RPMI7951 (cell line): ENCODE results near the gene C6orf47. TPM values are rescaled to one million over a fixed set of nuclear protein-coding genes. Genes with fewer than 3 reads are reported as not detected.

Experiments used
- DNase-seq: peaks from one replicate; pipeline ENCODE4 v3.0.0-alpha.2; 2012; ENCODE audit warnings: low read depth
- total RNA-seq: library from RNA; depleted of rRNA; stranded (reverse); fragments of >200 nt; shearing (Covaris generic); gene quantifications from 2 replicates; pipeline ENCODE4 v1.2.3, GENCODE V29; 2014

C6orf47 gene
- total RNA-seq, 1 experiment from 2014 or later: 13.9 TPM

DNA sequence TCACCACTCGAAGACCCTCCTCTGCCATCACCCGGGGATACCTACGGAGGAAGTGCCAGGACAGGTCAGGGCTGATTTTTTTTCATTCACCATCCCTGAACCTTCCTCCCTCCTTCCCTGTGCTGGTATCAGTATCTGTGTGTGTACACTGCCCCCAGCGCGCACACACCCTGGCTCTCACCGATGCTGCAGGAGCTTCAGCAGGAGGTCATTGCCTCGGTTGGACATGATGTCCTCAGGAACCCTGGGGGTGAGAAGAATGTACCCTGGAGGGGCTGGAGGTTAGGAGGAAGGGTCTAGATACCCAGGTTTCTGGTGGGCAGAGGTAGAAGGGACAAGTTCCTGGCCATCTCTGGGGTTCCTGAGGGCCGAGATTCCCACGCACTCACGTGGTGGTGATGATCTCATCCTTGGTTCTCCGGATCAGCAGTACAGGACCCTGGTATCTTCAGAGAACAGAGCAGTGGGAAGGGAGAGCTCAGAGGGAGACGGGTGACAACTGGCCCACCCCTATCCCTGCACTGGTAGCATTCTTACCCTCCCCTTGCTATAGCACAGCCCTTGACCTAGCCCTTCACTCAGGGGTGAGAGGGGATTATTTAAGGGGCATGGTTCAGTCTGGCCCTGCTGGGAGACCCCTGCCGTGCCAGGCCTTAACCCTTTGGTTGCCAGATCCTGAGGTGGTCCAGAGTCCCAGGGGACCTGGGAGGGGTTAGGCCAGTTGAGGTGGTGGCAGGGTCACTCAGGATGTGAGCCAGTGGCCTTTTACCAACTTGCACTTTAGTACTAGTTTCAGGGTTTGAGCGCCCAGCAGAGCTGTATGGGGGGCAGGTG is 27.5 kb upstream of the C6orf47 start:
- DNase-seq: no peak

DNA sequence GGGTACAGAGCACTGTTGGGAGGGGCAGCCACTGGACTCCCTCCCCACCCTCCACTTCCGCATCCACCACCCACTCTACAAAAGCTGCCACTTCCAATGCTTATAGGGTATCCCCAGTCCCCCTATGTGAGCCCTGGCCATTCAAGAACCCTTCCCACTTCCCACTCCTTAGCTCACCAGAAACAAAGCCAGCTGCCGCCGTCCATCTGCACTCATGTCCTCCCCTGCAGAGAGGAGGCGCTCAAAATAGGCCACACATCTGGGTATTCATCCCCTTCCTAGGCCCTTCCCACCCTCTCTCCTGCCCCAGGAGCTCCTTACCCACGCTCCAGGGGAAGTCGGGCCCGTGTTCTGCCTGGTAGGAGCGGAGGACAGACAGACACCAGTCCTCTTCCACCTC is 26.7 kb upstream of the C6orf47 start:
- no peak for DNase-seq

DNA sequence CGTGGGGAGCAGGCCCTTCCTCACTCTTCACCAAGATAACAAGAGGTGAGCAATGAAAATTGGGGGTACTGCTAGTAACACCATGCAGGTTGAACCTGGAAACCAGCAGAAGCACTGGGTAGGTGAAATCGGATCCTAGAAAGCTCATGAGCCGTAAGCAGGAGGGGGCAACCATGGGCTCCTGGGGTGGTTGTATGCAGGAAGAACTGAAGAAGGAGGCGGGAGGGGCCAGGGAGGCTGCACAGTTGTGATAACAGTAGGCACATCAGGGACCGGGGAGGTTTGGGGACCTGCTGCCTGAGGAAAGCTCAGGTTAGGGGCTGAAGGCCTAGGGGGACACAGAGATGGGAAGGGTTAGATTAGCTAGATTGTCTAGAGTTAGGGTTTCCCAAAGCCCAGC is 25.9 kb upstream of the C6orf47 start:
- DNase-seq: no peak

DNA sequence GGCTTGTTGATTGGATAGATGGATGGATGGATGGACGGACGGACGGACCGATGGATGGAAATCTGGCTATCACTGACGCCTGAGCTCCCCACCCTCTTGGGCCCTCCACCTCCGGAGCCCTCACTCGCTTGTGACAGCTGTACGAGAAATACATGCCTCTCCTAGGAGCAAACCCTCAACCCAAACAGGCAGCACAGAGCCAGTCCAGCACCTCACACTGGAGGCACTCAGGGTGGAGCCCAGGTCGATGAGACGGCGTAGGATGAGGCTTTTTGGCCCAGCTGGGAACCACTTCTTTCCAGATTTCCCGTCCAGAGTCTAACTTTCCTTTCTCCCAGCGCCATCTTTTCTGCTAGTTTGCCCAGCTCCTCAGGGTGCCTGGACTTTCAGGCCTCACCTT is 23.0 kb upstream of the C6orf47 start:
- DNase-seq: no peak

DNA sequence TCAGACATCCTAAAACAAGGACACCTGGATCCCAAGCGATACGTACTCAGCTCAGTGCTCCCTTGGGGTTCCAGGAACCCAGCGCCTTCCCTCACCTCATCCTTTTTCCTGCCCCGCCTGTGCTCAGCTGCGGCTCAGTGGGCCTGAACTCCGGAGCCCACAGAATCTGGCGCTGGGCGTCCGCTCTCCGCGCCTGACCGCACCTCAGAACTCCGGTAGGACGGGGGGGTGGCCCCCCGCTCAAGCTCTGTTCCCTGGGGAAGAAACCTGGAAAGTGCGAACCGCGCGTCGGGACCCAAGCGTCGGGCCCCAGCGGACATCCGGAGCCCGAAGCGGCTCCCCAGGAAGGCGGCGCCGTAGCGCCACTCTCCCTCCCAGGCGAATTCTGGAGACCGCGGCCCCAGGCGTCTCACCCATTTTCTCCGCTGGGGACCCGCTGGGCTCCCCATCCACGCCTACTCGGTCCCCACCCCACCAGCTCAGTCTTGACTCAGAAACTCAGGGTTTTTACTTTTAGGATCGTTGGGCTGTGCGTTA is 20.6 kb upstream of the C6orf47 start:
- DNase-seq: peak; percentile 53

DNA sequence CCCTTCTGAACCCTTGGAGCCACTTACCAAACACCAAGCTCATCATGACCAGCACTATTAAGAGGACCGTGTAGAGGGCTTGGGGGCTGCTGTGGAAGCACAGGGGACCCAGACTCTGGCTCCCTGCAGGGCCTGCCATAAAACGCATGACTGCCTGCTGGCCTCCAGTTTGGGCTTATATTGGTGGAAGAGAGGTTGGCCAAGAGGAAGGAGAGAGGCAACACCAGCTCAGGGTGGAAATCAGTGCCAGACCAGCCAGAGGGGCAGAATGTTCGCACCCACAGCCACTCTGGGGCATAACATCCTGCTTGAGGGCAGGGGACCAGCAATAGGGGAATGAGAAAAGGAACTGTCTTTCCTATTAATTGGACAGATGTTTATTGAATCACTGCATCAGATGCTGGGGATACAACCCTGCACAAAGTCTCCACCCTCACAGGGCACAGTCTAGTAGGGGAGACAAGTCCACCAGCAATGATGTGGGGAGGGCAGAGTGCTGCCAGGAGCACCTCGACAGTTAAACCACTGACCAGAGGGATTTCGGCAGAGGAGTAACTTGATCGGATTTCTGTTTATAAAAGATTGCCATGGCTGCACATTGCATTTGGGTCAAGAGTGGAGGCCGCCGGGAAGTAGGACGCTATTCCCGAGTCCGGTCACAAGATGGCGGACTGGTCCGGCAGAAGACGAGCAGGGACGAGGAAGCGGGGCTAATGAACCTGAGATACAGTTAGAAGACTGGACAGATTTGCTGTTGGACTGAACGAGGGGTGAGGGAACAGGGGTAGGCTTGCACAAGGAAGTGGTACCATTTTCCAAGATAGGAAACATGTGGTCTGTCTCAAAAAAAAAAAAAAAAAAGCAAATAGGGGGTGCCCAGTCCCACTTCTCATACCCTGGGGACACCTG is 19.9 kb upstream of the C6orf47 start, which contains the start of gene LY6G5C:
Gene LY6G5C, minus strand, starts transcription at position 842 of the 909 bp plus-strand sequence. Its CDS starts 694 bp downstream, at position 148.
- DNase-seq: peak; percentile 84

DNA sequence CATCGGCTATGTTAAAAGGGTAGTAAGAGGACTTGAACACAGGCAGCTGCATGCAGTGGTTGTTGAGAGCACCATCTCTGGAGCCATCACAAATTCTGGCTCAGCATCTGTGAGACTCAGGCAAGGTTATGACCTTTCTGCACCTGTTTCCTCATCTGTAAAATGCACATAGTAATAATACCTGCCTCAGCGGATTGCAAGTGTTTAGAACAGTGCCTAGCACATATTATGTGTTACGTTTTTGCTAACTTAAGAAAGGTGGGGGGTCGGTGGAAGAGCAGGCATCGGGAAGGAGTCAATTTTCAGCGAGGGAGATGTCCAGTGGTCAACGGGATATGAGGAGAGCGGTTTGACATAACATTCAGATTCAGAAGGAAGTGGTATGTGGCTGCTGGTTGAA is 17.4 kb upstream of the C6orf47 start:
- no peak for DNase-seq

DNA sequence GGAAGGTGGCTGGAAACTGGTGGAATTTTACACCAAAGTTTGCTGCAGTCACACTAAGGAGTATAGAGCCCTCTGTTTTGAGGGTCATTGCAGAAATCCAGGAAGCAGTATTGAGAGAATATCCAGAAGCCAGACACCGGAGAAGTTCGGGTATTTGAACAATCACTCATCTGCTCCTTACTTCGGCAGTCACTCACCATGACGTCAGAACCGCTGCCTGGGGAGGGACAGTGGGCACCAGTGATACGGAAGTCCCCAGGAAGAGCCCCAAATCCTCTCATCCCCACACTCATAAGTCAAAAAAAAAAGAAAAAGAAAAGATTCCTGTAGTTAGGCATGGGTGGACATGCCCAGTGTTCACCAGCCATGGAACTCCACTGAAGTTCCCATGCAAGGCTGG is 16.3 kb upstream of the C6orf47 start:
- no peak for DNase-seq

DNA sequence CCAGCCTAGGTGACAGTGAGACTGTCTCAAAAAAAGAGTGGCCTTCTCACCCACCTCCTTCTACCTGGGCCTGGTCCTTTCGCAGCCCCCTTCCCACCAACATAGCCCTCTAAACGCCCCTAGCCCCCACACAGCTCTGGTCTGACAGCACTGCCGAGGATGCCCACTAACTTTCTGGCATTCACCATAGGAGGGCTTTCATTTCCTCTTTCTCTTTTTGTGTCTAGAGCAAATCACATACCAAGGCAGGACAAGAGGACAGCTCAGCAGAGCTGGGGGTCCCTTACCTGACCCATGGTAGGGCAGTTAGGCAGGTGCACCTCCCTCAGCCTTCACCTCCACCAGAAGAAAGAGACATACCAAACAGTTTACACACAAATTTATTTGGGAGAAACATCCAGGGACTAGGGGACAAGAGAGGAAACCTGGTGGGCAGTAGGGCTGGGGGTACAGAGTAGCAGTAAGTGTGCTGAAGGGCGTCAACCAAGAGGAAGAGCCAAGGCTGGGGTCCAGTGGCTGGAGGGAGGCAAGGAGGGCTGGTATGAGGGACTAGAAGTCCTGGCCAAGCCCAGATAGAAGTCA is 15.8 kb upstream of the C6orf47 start:
- no peak for DNase-seq

DNA sequence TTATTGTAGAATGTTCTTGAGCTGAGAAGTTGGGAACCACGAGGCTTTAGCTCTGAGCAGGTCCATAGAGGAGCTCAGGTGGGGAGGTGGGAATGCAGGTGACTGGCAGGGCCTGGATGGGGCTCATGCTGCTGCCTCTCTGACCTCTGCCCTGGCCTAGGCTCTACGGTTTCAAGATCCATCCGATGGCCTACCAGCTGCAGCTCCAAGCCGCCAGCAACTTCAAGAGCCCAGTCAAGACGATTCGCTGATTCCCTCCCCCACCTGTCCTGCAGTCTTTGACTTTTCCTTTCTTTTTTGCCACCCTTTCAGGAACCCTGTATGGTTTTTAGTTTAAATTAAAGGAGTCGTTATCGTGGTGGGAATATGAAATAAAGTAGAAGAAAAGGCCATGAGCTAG is 9.1 kb upstream of the C6orf47 start, which contains the start of gene LY6G5B:
Gene LY6G5B, plus strand, starts transcription at position 301 of the 400 bp plus-strand sequence. CDS start 975 bp downstream, outside the sequence.
- DNase-seq: no peak

DNA sequence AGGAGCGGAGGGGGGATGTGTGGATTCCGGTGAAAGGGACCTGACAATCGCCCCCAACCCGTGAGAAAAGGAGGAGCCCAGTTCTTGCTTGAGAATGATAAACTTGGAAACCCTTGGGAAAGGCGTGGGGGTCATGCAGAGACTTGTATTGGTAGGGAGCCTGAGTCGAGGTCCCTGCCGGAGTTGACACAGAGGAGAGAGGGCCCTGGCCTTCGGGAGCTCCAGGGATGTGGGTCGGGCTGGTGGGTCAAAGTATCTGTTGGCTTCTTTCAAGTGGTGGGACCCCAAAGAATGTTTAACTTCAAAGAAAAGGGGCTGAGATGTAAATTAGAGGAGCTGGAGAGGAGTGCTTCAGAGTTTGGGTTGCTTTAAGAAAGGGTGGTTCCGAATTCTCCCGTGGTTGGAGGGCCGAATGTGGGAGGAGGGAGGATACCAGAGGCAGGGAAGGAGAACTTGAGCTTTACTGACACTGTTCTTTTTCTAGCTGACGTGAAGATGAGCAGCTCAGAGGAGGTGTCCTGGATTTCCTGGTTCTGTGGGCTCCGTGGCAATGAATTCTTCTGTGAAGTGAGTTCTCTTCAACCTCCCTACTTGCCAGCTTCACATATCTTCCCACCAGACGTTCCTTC is 5.9 kb upstream of the C6orf47 start:
- no peak for DNase-seq

DNA sequence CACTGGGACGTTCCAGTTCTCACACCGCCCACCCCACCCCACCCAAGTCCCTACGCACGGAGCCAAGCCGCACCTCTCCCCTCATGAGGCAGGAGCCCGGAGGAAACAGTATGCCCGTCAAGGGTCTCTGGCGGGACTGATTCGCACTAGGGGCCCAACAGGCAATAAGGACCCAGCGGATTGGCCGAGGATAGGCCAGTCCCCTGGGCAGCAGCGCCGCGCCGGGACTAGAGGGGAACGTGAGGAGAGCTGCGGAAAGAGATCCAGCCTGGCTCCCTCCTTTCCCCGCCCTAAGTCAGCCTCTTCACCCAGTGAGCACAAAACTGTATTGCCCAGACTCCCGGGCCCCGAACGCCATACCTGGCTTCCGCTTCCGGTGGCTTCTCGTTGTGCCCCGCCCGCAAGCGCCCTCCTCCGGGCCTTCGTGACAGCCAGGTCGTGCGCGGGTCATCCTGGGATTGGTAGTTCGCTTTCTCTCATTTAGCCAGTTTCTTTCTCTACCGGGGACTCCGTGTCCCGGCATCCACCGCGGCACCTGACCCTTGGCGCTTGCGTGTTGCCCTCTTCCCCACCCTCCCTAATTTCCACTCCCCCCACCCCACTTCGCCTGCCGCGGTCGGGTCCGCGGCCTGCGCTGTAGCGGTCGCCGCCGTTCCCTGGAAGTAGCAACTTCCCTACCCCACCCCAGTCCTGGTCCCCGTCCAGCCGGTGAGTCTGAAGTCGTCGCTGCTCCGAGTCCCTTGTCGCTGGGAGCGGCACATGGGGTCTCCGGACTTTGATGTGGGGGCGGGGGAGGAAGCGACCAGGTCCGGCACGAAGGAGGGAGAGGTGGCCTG is 5.1 kb upstream of the C6orf47 start, which contains the start of gene CSNK2B:
Gene CSNK2B, plus strand, starts transcription at position 580 of the 836 bp plus-strand sequence. CDS start 752 bp downstream, outside the sequence.
- peak; percentile 97 for DNase-seq

DNA sequence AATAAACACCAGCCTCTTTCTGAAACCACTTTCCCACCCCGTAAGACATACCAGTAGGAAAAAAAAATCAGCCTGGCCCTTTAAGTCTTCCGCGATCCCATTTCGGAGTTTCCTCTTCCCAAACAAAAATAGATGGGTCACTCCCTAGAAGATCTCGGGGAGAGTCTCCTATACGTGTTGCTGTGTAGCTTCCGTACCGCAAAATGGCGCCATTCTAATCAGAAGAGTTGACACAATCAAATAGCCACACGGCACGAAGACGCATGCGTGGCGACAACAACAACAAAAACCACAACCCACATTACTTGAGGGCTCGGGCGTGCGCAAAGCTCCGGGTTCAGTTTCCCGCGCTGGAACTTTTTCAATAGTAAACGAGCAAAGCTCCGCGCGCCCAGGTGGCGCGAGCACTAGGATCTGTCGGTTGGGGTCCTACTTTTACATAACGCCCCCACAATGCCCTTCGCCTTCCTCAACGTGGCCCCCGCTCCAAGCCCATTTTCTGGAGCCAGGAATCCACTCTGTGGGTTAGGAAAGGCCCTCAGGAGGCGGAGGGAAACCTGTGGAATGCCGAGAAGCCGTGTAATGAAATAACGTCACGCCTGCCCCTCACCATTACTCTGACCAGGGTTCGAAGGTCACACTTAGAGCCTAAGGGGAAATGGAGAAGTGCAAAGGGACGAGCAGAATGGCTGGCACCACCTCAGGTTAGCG is 4.4 kb upstream of the C6orf47 start, which contains the start of gene GPANK1:
Gene GPANK1, minus strand, starts transcription at position 208 of the 711 bp plus-strand sequence. CDS start 519 bp downstream, outside the sequence.
- peak; percentile 92 for DNase-seq

DNA sequence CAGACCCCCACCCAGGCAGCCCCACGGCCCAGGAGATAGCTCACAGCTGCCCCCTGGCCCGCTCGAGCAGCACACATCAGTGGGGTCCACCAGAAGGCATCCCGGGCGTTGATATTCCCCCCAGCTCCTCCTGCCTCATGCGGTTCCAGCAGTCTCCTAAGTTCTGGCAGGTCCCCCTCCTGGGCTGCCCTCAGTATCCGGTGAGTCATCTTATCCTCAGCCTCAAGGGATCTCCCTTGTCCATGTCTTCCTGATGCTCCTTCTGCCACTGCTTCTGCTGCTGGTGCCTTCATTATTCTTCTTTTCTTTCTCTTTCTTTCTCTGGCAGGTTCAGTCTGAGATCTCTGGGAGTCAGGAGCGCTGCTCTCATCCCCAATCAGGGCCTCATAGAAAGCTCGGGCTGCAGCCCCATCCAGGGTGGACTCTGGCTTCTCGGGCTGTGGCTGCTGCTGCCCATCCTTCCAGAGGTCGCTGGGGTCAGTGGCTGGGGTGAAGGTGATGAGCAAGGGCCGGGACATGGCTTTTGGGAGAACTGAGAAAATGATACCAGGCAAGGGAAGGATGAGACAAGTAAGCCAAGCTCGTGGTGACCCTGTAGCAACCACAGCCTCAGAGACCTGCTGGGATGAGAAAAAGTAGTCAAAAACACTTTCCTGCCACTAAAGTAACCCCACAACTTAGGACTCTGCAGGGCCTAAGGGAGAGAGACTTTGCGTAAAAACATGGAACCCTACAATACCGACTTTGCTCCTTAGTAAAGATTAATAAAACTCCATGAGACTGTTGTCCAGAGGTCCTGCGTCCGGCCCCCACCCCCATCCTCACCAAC is 3.6 kb upstream of the C6orf47 start:
- peak; percentile 93 for DNase-seq

DNA sequence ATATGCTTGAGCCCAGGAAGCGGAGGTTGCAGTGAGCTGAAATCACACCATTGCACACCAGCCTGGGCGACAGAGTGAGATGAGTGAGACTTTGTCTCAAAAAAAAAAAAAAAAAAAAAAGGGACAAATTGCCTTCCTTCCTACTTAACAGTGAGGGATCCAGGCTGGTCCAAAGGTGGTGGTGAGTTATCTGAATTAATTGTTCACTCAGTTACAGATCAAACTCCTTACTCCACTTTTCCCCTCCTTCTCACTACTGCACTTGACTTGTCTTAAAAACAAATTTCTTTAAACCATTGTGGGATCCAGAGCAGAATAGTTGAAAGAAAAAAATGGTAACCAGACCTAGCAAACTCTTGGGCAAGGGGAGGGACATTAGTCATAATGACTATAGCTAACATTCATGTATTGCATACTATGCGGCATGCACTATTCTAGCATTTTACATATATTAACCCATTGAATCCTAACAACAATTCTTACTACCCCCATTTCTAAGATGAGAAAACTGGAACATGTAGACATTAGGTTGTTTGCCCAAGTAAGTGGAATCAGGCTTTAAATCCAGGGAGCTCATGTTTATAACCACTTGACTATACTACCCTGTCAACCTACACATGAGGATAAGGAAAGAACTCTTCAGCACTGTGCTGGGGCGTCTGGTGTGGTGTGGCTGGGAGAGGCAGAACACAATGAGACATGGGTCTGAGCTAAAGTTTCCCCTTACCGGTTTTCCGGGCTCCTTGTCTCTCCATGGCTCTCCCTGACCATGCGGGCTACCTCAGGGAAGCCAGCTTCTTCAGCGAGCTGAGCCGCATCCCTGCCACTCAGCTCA is 2.8 kb upstream of the C6orf47 start:
- DNase-seq: peak; percentile 44

DNA sequence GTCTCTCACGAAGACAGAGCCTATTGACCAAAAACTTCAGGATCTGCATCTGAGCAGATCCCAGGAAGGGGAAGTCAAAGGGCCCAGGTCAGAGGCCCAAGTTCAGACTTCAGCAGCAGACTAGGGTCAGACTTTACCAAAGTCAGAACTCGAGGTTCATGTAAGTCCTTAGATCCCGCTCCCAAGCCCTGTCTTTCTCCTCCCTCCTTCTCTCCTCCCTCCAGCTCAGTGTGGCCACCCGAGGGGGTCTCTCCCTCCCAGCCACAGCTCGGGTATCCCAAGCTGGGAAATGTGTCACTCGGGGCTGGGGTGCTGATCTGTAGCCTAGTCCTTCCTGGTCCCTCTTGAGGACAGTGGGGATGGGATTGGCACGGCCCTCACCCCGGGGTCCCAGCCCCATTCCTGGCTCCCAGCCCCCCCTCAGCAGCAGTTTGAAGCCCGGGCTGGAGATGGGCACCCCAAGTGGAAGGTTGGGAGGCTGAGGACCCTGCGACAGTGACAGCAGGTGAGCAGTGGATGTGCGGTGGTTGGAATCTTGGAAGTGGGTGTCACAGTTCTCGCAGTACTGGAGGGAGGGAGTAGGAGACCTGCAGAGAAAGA is 1.6 kb upstream of the C6orf47 start:
- no peak for DNase-seq
